Fibroblast of skin of back (primary cell): ENCODE results near the gene RHOBTB1.
A peak's percentile ranks its signal among the peaks of the same experiment; 100 is the strongest.

Source experiments
- DNase-seq: peaks from one replicate; pipeline ENCODE4 v3.0.0-alpha.2; 2013

Gene RHOBTB1

GRCh38 chr10:60964257-60965235 is 20.6 kb upstream of the RHOBTB1 start:
- DNase-seq: peak; percentile 87

GRCh38 chr10:60963441-60964256 is 19.7 kb upstream of the RHOBTB1 start:
- peak; percentile 83 for DNase-seq

- peak; percentile 56 for DNase-seq
Measured at GRCh38 chr10:60962946-60963345, 19.0 kb upstream of the RHOBTB1 start.

GRCh38 chr10:60960913-60961312 is 16.9 kb upstream of the RHOBTB1 start:
- DNase-seq: no peak

- no peak for DNase-seq
Measured at GRCh38 chr10:60960031-60960430, 16.0 kb upstream of the RHOBTB1 start.

- DNase-seq: peak; percentile 77
Measured at GRCh38 chr10:60958892-60959601, 15.1 kb upstream of the RHOBTB1 start.

GRCh38 chr10:60957667-60958221 is 13.8 kb upstream of the RHOBTB1 start:
- DNase-seq: no peak

GRCh38 chr10:60955957-60956425 is 12.0 kb upstream of the RHOBTB1 start:
- peak; percentile 90 for DNase-seq

- DNase-seq: no peak
Measured at GRCh38 chr10:60955316-60955715, 11.3 kb upstream of the RHOBTB1 start.

- no peak for DNase-seq
Measured at GRCh38 chr10:60954035-60954434, 10.1 kb upstream of the RHOBTB1 start.

GRCh38 chr10:60953420-60953819 is 9.4 kb upstream of the RHOBTB1 start:
- no peak for DNase-seq

GRCh38 chr10:60952846-60953220 is 8.8 kb upstream of the RHOBTB1 start:
- no peak for DNase-seq

GRCh38 chr10:60952067-60952845 is 8.3 kb upstream of the RHOBTB1 start:
- no peak for DNase-seq

- DNase-seq: no peak
Measured at GRCh38 chr10:60951272-60951724, 7.3 kb upstream of the RHOBTB1 start.

- DNase-seq: no peak
Measured at GRCh38 chr10:60950300-60950699, 6.3 kb upstream of the RHOBTB1 start.

- DNase-seq: no peak
Measured at GRCh38 chr10:60948851-60949250, 4.9 kb upstream of the RHOBTB1 start.

GRCh38 chr10:60944910-60945297 is 919 bp upstream of the RHOBTB1 start:
- no peak for DNase-seq

GRCh38 chr10:60943316-60944057 is 498 bp downstream of the RHOBTB1 start:
- peak; percentile 56 for DNase-seq

GRCh38 chr10:60942788-60943315 is 1.1 kb downstream of the RHOBTB1 start:
- DNase-seq: peak; percentile 12

GRCh38 chr10:60942134-60942787 is 1.7 kb downstream of the RHOBTB1 start:
- DNase-seq: no peak
